DMS53 treated with DMSO at 0.1 percent for 48 hours (cell line): ENCODE measurements around the gene CLEC18C.
A peak's percentile ranks its signal among the peaks of the same experiment; 100 is the strongest.
"Not testable (repeated sequence)": the region's sequence is repeated elsewhere in the genome, so short reads cannot be mapped to it uniquely, and the experiment has no call there.

ENCODE experiments used
- DNase-seq: peaks from one replicate; lab custom pipeline; 2025; ENCODE audit not compliant: unreplicated experiment; lab: John Stamatoyannopoulos, UW

CLEC18C gene

GRCh38 chr16:70158261-70158939, 15.2 kb upstream of the CLEC18C start:
- no peak for DNase-seq

GRCh38 chr16:70159355-70160348, 13.9 kb upstream of the CLEC18C start:
- no peak for DNase-seq

GRCh38 chr16:70160388-70160787, 13.2 kb upstream of the CLEC18C start:
- DNase-seq = no peak

- DNase-seq = no peak
Measured at GRCh38 chr16:70160821-70161220, 12.8 kb upstream of the CLEC18C start.

GRCh38 chr16:70161350-70161749, 12.2 kb upstream of the CLEC18C start:
- no peak for DNase-seq

GRCh38 chr16:70162041-70162451, 11.5 kb upstream of the CLEC18C start:
- peak; percentile 41 for DNase-seq

- no peak for DNase-seq
Measured at GRCh38 chr16:70163596-70163995, 10.0 kb upstream of the CLEC18C start.

GRCh38 chr16:70166688-70167087, 6.9 kb upstream of the CLEC18C start:
- DNase-seq = not testable (repeated sequence)

GRCh38 chr16:70173916-70174315, 329 bp downstream of the CLEC18C start:
- not testable (repeated sequence) for DNase-seq

GRCh38 chr16:70174387-70174932, 873 bp downstream of the CLEC18C start:
- not testable (repeated sequence) for DNase-seq

- not testable (repeated sequence) for DNase-seq
Measured at GRCh38 chr16:70187858-70188607, 14.4 kb downstream of the CLEC18C start.

- DNase-seq = not testable (repeated sequence)
Measured at GRCh38 chr16:70188608-70188915, 15.0 kb downstream of the CLEC18C start.

GRCh38 chr16:70190574-70190973, 17.0 kb downstream of the CLEC18C start:
- not testable (repeated sequence) for DNase-seq

- DNase-seq = not testable (repeated sequence)
Measured at GRCh38 chr16:70196683-70197300, 23.2 kb downstream of the CLEC18C start.

GRCh38 chr16:70197611-70198010, 24.0 kb downstream of the CLEC18C start:
- DNase-seq = not testable (repeated sequence)

GRCh38 chr16:70198230-70198629, 24.6 kb downstream of the CLEC18C start:
- DNase-seq = not testable (repeated sequence)

- not testable (repeated sequence) for DNase-seq
Measured at GRCh38 chr16:70198666-70199065, 25.1 kb downstream of the CLEC18C start.

GRCh38 chr16:70199170-70199569, 25.6 kb downstream of the CLEC18C start:
- not testable (repeated sequence) for DNase-seq

- not testable (repeated sequence) for DNase-seq
Measured at GRCh38 chr16:70200063-70200462, 26.5 kb downstream of the CLEC18C start.

- not testable (repeated sequence) for DNase-seq
Measured at GRCh38 chr16:70203508-70203907, 29.9 kb downstream of the CLEC18C start.
